ENCODE measurements around the gene TLL2. TPM values are rescaled to one million over a fixed set of nuclear protein-coding genes. Genes with fewer than 3 reads are reported as not detected.

The TLL2 gene
- total and polyA plus RNA-seq, 12 donors, result 0.10 to 0.40 (median 0.13) TPM; not detected in 6

GRCh38 chr10:96482815-96483588, 30.7 kb downstream of the TLL2 start:
- Histone ChIP-seq H3K27me3 (no peaks in the 10 kb centered on the region), H3K9me3 (replicated peaks in 1 of 3) (no peaks in the 10 kb centered on the region), H3K4me3 (no peak overlapping the region), H3K27ac (no peak overlapping the region), H3K4me1 (replicated peaks in 1 of 2) (no peaks in the 10 kb centered on the region), H3K36me3 (replicated peaks in 1 of 2) (no peaks in the 10 kb centered on the region)
- no peak for DNase-seq
- 61 to 89% (median 66%) methylated on average over 4 of the region's 4 CpGs for WGBS, 4 donors
- intact Hi-C loops (cut with DNase I), result no loop called here
- TF ChIP-seq POLR2A (IDR thresholded peaks at IDR 0.05) (no peak), CTCF (IDR thresholded peaks at IDR 0.05) (no peak)

GRCh38 chr10:96478355-96478754, 35.4 kb downstream of the TLL2 start:
- no peak overlapping the region for H3K27ac ChIP-seq
- no peak for DNase-seq
- WGBS, 4 donors, result 76 to 83% (median 77%) methylated on average over 8 to 9 of the region's 9 CpGs
- no peak overlapping the region for H3K4me3 ChIP-seq
- H3K9me3 ChIP-seq (replicated peaks in 1 of 3), result no peaks in the 10 kb centered on the region
- intact Hi-C loops (cut with DNase I), result no loop called here
- no peaks in the 10 kb centered on the region for H3K4me1 ChIP-seq (replicated peaks in 1 of 2)
- no peaks in the 10 kb centered on the region for H3K27me3 ChIP-seq
- H3K36me3 ChIP-seq (replicated peaks in 1 of 2), result no peaks in the 10 kb centered on the region
- TF ChIP-seq CTCF (IDR thresholded peaks at IDR 0.05) (no peak), POLR2A (IDR thresholded peaks at IDR 0.05) (no peak)

- DNase-seq, result no peak
- H3K27ac ChIP-seq, result no peak overlapping the region
- intact Hi-C loops (cut with DNase I), result no loop called here
- no peak overlapping the region for H3K4me3 ChIP-seq
- H3K9me3 ChIP-seq (replicated peaks in 1 of 3), result no peaks in the 10 kb centered on the region
- 73 to 81% (median 77%) methylated on average over 9 of the region's 9 CpGs for WGBS, 4 donors
- no peaks in the 10 kb centered on the region for H3K4me1 ChIP-seq (replicated peaks in 1 of 2)
- peaks cover 4% of the 10 kb centered on the region for H3K27me3 ChIP-seq
- TF ChIP-seq POLR2A (IDR thresholded peaks at IDR 0.05), result no peak
- TF ChIP-seq CTCF (IDR thresholded peaks at IDR 0.05), result no peak
- H3K36me3 ChIP-seq (replicated peaks in 1 of 2), result no peaks in the 10 kb centered on the region
These were observed 39.9 kb downstream of the TLL2 start for GRCh38 chr10:96473866-96474265.

- Histone ChIP-seq H3K27ac (no peak overlapping the region), H3K4me1 (replicated peaks in 1 of 2) (no peaks in the 10 kb centered on the region), H3K27me3 (peaks cover 4% of the 10 kb centered on the region), H3K9me3 (replicated peaks in 1 of 3) (no peaks in the 10 kb centered on the region), H3K4me3 (no peak overlapping the region), H3K36me3 (replicated peaks in 1 of 2) (no peaks in the 10 kb centered on the region)
- intact Hi-C loops (cut with DNase I), result no loop called here
- DNase-seq, result peak in 4 of 7 donors; percentile 16 to 52 (median 30)
- 25 to 33% (median 28%) methylated on average over 4 of the region's 4 CpGs for WGBS, 4 donors
- no peak for TF ChIP-seq POLR2A (IDR thresholded peaks at IDR 0.05)
- TF ChIP-seq CTCF (IDR thresholded peaks at IDR 0.05), result peak; percentile 4 to 33 (median 26)
These were observed 43.5 kb downstream of the TLL2 start for GRCh38 chr10:96470116-96470743.

Data from adrenal gland (tissue), 12 donors.